Small intestine (tissue), 7 donors: Measurements from ENCODE around the gene ANKRD2. TPM values are rescaled to one million over a fixed set of nuclear protein-coding genes. Genes with fewer than 3 reads are reported as not detected.
"Not testable (repeated sequence)": the region's sequence is repeated elsewhere in the genome, so short reads cannot be mapped to it uniquely, and the experiment has no call there.

ENCODE experiments used
- DNase-seq, 2 donors: peaks; one replicate each; pipeline versions ENCODE4 v3.0.0 to v3.0.0-alpha.2; 2013
- FAIRE-seq: peaks from 2 replicates; lab custom pipeline; 2012; peaks lifted over from hg19 to GRCh38; lab: Jason Lieb, UNC
- H3K27ac ChIP-seq, 3 donors: one replicate each; pipeline ENCODE4 v1.5.1; 2013; ENCODE audit warnings: low read length in 2 of 3, mild to moderate bottlenecking in 2 of 3, control low read depth in 1 of 3, inconsistent platforms in 1 of 3, low read depth in 1 of 3, moderate library complexity in 1 of 3
- H3K27me3 ChIP-seq, 3 donors: one replicate each; pipeline ENCODE4 v1.6.1; 2013; ENCODE audit warnings: low read length in 3 of 3, inconsistent platforms in 1 of 3; ENCODE audit not compliant: control insufficient read depth in 3 of 3, insufficient read depth in 3 of 3
- H3K36me3 ChIP-seq, 3 donors: one replicate each; pipeline ENCODE4 v1.6.1; 2013; ENCODE audit warnings: low read length in 3 of 3, inconsistent platforms in 1 of 3, low read depth in 1 of 3, mild to moderate bottlenecking in 1 of 3, moderate library complexity in 1 of 3; ENCODE audit not compliant: control insufficient read depth in 3 of 3, insufficient read depth in 2 of 3
- H3K4me1 ChIP-seq, 3 donors: one replicate each; pipeline ENCODE4 v1.6.1; 2013; ENCODE audit warnings: low read length in 2 of 3, inconsistent platforms in 1 of 3, low read depth in 1 of 3, mild to moderate bottlenecking in 1 of 3, moderate library complexity in 1 of 3; ENCODE audit not compliant: control insufficient read depth in 3 of 3, insufficient read depth in 2 of 3
- H3K4me3 ChIP-seq, 3 donors: one replicate each; pipeline ENCODE4 v1.5.1; 2013; ENCODE audit warnings: low read length in 3 of 3, control low read depth in 1 of 3, inconsistent platforms in 1 of 3, low read depth in 1 of 3, mild to moderate bottlenecking in 1 of 3, moderate library complexity in 1 of 3
- H3K9me3 ChIP-seq, 2 donors: one replicate each; pipeline ENCODE4 v1.6.1; 2013; ENCODE audit warnings: low read depth in 1 of 2, low read length in 1 of 2; ENCODE audit not compliant: control insufficient read depth in 2 of 2, insufficient read depth in 1 of 2
- WGBS, 3 donors: extraction: QIAGEN DNeasy Blood & Tissue Kit; methylation state at CpG; one replicate each; pipeline ENCODE4 v1.1.7; 2013; 5-methylcytosine and 5-hydroxymethylcytosine counted together
- polyA plus RNA-seq, 4 donors: library from polyadenylated mRNA; stranded (reverse) in 3 of 4; unstranded in 1 of 4; fragments of 200-250 nt in 3 of 4; fragments of 120-200 nt in 1 of 4; gene quantifications; one replicate each; pipeline versions ENCODE4 v1.2.1 to v1.2.3, GENCODE V29; 2013
- donor health status: healthy with polysubstance abuse.
- donor health status: control.
- donor health status: control.
- donor health status: Bipolar disorder and iron deficiency.
- donor health status: healthy.

ANKRD2 gene
- polyA plus RNA-seq, 4 donors = 0.04 to 8.6 (median 2.0) TPM

GRCh38 chr10:97573021-97573420 lies 442 bp downstream of the ANKRD2 start:
- Histone ChIP-seq H3K36me3 (peaks cover 0 to 17% (median 0%) of the 10 kb centered on the region in 3 donors), H3K27me3 (peaks cover 0 to 8% (median 0%) of the 10 kb centered on the region in 3 donors), H3K27ac (no peak overlapping the region), H3K4me1 (peaks cover 0 to 11% (median 0%) of the 10 kb centered on the region in 3 donors), H3K4me3 (no peak overlapping the region), H3K9me3 (no peaks in the 10 kb centered on the region)
- 95 to 100% (median 100%) methylated on average over 2 of the region's 2 CpGs for WGBS, 3 donors
- no peak for DNase-seq
- no peak for FAIRE-seq

DNA sequence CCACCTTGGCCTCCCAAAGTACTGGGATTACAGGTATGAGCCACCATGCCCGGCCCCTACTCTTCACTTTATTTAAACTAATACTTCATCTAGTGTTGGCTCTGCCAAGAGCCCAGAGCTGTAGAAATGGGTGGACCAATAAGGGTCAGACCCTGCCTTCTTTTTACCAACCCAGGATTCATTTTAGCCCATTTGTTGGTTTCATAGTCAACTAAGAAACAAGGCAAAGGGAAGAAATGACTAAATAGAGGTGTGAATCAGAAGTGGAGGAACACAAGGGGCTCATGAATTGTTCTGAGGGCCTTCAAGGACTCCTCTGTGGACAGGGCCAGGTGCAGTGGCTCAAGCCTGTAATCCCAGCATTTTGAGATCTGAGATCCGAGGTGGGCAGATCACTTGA lies 1.1 kb downstream of the ANKRD2 start:
- WGBS, 3 donors = 60 to 72% (median 66%) methylated on average over 2 of the region's 2 CpGs
- peaks cover 0 to 16% (median 0%) of the 10 kb centered on the region in 3 donors for H3K36me3 ChIP-seq
- peaks cover 0 to 11% (median 0%) of the 10 kb centered on the region in 3 donors for H3K4me1 ChIP-seq
- no peak overlapping the region for H3K27ac ChIP-seq
- no peak for DNase-seq
- H3K4me3 ChIP-seq = no peak overlapping the region
- no peaks in the 10 kb centered on the region for H3K9me3 ChIP-seq
- H3K27me3 ChIP-seq = peaks cover 0 to 14% (median 0%) of the 10 kb centered on the region in 3 donors
- FAIRE-seq = no peak

- 35 to 61% (median 41%) methylated on average over 4 of the region's 4 CpGs for WGBS, 3 donors
- H3K27ac ChIP-seq = no peak overlapping the region
- peak in 1 of 2 donors; percentile 85 for DNase-seq
These were observed 2.0 kb downstream of the ANKRD2 start for GRCh38 chr10:97574374-97575126.

DNA sequence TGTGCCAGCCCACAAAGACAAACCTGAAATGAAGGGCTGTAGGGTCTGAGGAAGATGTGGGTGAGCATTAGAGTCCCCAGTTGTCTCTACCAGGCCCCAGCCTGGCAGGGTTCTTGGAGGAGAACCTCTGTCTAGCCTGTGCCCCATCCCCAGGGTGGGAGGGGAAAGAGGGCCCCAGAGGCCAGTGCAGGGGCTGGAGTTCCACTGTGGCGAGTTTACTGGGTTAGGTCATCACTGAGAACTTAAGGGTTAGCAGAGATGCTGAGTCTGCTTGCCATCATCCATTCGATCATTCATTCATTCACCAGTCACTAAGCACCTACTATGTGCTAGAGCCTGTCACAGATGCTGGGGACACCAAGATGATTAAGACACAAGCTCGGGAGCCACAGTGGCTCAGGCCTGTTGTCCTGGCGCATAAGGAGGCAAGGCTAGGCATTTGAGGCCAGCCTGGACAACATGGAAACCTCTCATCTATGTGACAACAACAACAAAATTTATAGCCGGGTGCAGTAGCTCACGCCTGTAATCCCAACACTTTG lies 2.6 kb downstream of the ANKRD2 start:
- Histone ChIP-seq H3K27ac (no peak overlapping the region), H3K36me3 (peaks cover 0 to 10% (median 0%) of the 10 kb centered on the region in 3 donors), H3K4me1 (peaks cover 0 to 11% (median 0%) of the 10 kb centered on the region in 3 donors), H3K9me3 (no peaks in the 10 kb centered on the region), H3K4me3 (no peak overlapping the region), H3K27me3 (peaks cover 0 to 14% (median 0%) of the 10 kb centered on the region in 3 donors)
- peak in 1 of 2 donors; percentile 27 for DNase-seq
- no peak for FAIRE-seq
- 72 to 84% (median 76%) methylated on average over 6 of the region's 6 CpGs for WGBS, 3 donors

More at GRCh38 chr10:97574374-97575126, 2.0 kb downstream of the ANKRD2 start:
- FAIRE-seq = no peak
- Histone ChIP-seq H3K4me3 (no peak overlapping the region), H3K27me3 (peaks cover 0 to 14% (median 0%) of the 10 kb centered on the region in 3 donors), H3K4me1 (peaks cover 0 to 11% (median 0%) of the 10 kb centered on the region in 3 donors), H3K36me3 (peaks cover 0 to 13% (median 0%) of the 10 kb centered on the region in 3 donors), H3K9me3 (no peaks in the 10 kb centered on the region)

DNA sequence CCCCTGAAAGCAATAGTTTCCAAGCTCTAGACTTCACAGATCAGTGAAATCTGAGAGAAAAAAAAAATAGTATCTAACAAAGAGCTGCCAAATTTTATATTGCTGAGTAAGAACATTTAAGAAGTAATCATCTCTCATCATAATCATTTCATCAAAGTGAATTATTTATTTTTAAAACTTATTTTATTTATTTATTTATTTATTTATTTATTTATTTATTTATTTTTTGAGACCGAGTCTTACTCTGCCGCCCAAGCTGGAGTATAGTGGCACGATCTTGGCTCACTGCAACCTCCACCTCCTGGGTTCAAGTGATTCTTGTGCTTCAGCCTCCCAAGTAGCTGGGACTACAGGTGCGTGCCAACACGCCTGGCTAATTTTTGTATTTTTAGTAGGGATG lies 3.9 kb downstream of the ANKRD2 start:
- H3K36me3 ChIP-seq, H3K4me3 ChIP-seq, FAIRE-seq, H3K9me3 ChIP-seq, H3K4me1 ChIP-seq, H3K27ac ChIP-seq, DNase-seq: not testable (repeated sequence)
- 61 to 72% (median 67%) methylated on average over 5 of the region's 5 CpGs for WGBS, 3 donors
- H3K27me3 ChIP-seq = peaks cover 0 to 14% (median 0%) of the 10 kb centered on the region in 3 donors

GRCh38 chr10:97577701-97578100 lies 5.1 kb downstream of the ANKRD2 start:
- FAIRE-seq (no peak), DNase-seq (no peak)
- H3K4me1 ChIP-seq = no peaks in the 10 kb centered on the region
- H3K36me3 ChIP-seq = no peaks in the 10 kb centered on the region
- no peak overlapping the region for H3K4me3 ChIP-seq
- H3K27me3 ChIP-seq = peaks cover 0 to 14% (median 0%) of the 10 kb centered on the region in 3 donors
- no peaks in the 10 kb centered on the region for H3K9me3 ChIP-seq
- no peak overlapping the region for H3K27ac ChIP-seq
- WGBS, 3 donors = 69 to 80% (median 75%) methylated on average over 9 of the region's 9 CpGs

DNA sequence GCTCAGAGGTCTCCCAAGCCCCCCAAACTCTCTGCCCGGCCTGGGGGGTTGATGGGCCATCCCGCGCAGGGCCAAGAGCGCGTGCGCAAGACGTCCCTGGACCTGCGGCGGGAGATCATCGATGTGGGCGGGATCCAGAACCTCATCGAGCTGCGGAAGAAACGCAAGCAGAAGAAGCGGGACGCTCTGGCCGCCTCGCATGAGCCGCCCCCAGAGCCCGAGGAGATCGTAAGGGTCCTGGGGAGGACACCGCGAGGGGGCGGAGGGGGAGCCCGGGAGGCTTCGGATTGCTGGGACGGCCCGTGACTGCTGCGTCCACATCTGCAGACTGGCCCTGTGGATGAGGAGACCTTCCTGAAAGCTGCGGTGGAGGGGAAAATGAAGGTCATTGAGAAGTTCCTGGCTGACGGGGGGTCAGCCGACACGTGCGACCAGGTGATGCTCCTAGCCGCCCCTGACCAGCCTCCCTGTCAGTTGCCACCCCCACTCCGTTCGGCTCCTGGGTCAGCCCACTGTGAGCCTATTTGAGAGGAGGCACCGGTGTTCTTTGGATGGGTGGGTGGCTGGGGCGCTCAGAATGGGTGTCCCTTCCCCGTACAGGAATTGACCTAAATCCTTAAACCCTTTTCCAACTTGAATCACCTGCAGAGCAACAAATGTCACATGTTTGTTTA lies 5.7 kb downstream of the ANKRD2 start:
- FAIRE-seq = no peak
- Histone ChIP-seq H3K27me3 (peaks cover 0 to 14% (median 0%) of the 10 kb centered on the region in 3 donors), H3K9me3 (no peaks in the 10 kb centered on the region), H3K36me3 (no peaks in the 10 kb centered on the region), H3K4me3 (peak overlapping the region in 1 of 3 donors; percentile 5), H3K27ac (no peak overlapping the region), H3K4me1 (no peaks in the 10 kb centered on the region)
- DNase-seq = no peak
- 67 to 82% (median 77%) methylated on average over 40 of the region's 40 CpGs for WGBS, 3 donors
